Heart left ventricle (tissue), 13 donors: ENCODE measurements around the gene CCDC187.

Source experiments
- POLR2A ChIP-seq, 2 donors: fragments of 450-650 bp; IDR thresholded peaks; one replicate each; pipeline ENCODE4 v1.6.1; 2017; ENCODE audit warnings: antibody characterized with exemption in 2 of 2, mild to moderate bottlenecking in 2 of 2, moderate library complexity in 2 of 2
- TF ChIP-seq, protein P1 (sequence below), 12 donors: fragments of 200-600 bp; sonication (generic) in 4 of 12; IDR thresholded peaks; one replicate each; pipeline versions ENCODE4 v1.5.0 to v1.8.0; 2018 to 2022; ENCODE audit warnings: antibody characterized with exemption in 12 of 12, mild to moderate bottlenecking in 5 of 12
- donor health status: ischemic (EF 13 %, LVEDD 7.1; RV severe dilation, severe dysfunction).
- donor health status: DM: no; HTN: yes; CAD: no.
- donor health status: DM: no; HTN: no; CAD: no.
- donor health status: ischemic (EF 25% LVEDD 6.9; RV normal size, moderate dysfunction).
- donor health status: ischemic (EF 25% LVEDD 5.7; RV mildly dilated, moderate dysfunction).
- donor health status: ischemic (EF 35%, LVEDD 5.7; RV mildly dilated, moderate dysfunction).
- donor health status: nonischemic (EF 11% LVEDD 7.7; RV severe dilation, severe dysfunction).
- donor health status: DM: yes; HTN: yes; CAD: no.
- donor health status: PGD.
- donor health status: ischemic (EF 29% LVEDD 5.4; RV normal size, mild dysfunction).
- donor health status: nonischemic (EF 23%, LVEDD 6.1; RV moderate dilation, normal function).

DNA sequence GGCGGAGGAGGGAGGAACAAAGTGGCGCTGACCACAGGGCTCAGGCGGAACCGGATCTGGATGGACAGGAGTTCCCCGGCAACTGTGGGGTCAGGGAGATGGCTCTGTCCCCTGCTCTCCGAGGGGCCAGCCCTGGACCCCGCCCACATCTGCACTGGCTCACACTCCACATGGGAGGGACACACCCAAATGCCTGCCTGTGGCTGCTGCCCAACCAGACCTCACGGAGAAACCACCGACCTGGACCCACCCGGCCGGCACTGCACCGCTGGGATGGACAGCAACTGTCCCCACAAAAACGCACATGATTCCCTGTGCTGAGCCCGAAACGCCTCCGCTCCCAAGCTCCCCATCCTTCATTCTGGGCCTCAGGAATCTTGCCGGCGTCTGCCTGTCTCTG, 4.8 kb downstream of the CCDC187 start:
- TF ChIP-seq, protein P1, sequence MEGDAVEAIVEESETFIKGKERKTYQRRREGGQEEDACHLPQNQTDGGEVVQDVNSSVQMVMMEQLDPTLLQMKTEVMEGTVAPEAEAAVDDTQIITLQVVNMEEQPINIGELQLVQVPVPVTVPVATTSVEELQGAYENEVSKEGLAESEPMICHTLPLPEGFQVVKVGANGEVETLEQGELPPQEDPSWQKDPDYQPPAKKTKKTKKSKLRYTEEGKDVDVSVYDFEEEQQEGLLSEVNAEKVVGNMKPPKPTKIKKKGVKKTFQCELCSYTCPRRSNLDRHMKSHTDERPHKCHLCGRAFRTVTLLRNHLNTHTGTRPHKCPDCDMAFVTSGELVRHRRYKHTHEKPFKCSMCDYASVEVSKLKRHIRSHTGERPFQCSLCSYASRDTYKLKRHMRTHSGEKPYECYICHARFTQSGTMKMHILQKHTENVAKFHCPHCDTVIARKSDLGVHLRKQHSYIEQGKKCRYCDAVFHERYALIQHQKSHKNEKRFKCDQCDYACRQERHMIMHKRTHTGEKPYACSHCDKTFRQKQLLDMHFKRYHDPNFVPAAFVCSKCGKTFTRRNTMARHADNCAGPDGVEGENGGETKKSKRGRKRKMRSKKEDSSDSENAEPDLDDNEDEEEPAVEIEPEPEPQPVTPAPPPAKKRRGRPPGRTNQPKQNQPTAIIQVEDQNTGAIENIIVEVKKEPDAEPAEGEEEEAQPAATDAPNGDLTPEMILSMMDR (IDR thresholded peaks at IDR 0.05) = no peak
- no peak for TF ChIP-seq POLR2A (IDR thresholded peaks at IDR 0.05)
